Fibroblast of mammary gland (primary cell): Measurements from ENCODE around the gene JMJD1C.

Source experiments
- DNase-seq: peaks from one replicate; pipeline ENCODE4 v3.0.0-alpha.2; 2010; ENCODE audit warnings: low read depth
- H3K4me3 ChIP-seq: 2 replicates; pipeline ENCODE4 v1.5.1; 2011; ENCODE audit warnings: low read depth, mild to moderate bottlenecking, low read length, moderate library complexity; ENCODE audit not compliant: control insufficient read depth
- TF ChIP-seq, protein P1 (sequence below): conservative IDR thresholded peaks from 2 replicates; pipeline ENCODE4 v1.5.1; 2011; ENCODE audit warnings: low read depth, low read length, inconsistent platforms; ENCODE audit not compliant: control insufficient read depth, insufficient read depth

JMJD1C gene

DNA sequence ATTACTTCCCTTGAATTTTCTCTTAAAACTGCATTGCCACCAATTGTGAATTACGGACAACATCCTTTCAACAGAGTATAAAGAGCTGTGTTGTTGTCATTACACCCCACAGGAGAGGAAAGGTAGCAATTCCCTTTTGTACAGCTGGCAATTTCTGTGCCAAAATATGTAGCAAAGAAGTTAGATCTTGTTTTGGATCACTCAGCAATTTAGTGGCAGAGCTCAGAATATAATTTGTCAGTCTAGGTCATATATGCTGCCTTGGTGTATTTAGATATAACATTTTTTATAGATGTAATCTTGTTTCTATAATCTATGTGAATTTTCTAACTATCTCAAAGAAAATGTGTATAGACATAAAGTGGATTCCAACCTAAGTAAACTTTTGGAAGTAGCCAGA lies 293.9 kb downstream of the JMJD1C start:
- no peak for DNase-seq
- no peak overlapping the region for H3K4me3 ChIP-seq
- TF ChIP-seq, protein P1, sequence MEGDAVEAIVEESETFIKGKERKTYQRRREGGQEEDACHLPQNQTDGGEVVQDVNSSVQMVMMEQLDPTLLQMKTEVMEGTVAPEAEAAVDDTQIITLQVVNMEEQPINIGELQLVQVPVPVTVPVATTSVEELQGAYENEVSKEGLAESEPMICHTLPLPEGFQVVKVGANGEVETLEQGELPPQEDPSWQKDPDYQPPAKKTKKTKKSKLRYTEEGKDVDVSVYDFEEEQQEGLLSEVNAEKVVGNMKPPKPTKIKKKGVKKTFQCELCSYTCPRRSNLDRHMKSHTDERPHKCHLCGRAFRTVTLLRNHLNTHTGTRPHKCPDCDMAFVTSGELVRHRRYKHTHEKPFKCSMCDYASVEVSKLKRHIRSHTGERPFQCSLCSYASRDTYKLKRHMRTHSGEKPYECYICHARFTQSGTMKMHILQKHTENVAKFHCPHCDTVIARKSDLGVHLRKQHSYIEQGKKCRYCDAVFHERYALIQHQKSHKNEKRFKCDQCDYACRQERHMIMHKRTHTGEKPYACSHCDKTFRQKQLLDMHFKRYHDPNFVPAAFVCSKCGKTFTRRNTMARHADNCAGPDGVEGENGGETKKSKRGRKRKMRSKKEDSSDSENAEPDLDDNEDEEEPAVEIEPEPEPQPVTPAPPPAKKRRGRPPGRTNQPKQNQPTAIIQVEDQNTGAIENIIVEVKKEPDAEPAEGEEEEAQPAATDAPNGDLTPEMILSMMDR = no peak

DNA sequence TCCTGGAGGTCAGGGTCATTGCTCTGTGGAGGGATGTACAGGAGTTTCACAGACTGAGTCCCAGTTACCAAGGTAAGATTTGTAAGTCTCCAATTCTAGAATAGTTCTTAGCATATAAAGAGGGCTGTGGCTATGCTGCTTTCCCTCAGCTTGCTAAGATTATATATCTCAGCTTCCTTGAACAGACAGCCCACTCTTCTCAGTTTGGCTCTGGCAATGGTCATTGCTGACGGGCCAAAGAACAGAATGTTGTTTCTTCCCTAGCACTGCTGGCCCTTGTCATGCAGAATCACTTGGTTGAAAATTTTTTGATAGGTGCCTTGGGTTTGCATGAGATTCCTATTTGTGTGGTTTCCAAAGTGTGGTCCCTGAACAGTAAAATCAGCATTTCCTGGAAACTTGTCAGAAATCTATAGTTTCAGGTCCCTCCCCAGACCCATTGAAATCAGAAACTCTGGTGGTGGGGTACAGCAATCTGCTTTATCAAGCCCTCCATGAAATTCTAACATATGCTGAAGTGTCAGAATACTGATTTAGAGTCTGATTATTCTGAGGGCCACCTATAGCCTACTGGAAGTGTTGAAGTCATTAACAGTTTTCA lies 294.4 kb downstream of the JMJD1C start:
- H3K4me3 ChIP-seq = no peak overlapping the region
- TF ChIP-seq, protein P1 = no peak

DNA sequence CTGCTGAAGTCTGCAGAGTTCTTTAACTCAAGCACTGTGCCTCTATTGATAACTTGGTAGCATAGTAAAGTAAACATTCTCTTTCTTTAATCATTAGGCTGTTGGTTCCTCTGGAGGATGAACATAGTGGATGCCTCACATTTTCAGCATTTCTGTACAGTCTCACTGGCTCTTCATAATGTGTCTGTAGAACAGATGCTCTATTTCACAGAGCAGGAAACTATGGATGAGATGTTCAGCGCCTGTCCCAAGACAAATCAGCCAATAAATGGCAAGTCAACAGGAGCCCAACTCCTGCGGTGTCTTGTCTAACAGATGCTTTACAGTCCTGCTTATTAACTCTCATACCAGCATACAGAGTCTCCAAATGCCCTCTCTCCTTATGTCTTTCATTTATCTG lies 296.2 kb downstream of the JMJD1C start:
- no peak for DNase-seq
- TF ChIP-seq, protein P1 = no peak
- H3K4me3 ChIP-seq = no peak overlapping the region

More for the DNA sequence above, 294.4 kb downstream of the JMJD1C start:
- no peak for DNase-seq

DNA sequence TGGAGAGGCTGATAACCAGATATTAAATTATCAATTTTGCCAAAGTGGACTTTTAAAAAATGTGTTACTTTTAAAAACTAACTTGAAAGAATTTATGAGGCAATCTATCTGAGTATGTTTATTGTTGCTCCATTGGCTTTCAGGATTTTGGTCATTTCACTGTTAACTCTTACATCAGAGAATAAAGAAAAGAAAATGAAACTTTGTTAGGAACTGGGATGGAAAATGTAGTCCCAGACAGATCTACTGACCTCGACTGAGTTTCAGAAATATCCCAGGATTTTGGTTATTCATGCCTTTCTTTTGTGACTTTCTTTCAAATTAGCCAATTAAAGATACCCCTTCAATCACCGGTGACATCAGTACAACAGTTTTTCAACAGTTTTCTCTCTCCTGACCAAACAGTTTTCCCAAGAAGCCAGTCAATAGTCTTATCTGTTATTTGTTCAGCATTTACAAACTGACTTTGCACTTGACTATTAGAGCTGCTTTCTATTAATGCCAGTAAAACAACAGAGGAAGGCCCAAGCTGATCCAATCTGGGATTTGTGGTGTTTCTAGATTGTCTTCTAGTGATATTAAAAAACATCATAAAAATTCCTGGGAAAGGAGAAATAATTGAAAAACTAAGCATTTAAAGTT lies 296.8 kb downstream of the JMJD1C start:
- no peak for DNase-seq
- TF ChIP-seq, protein P1 = no peak
- no peak overlapping the region for H3K4me3 ChIP-seq

DNA sequence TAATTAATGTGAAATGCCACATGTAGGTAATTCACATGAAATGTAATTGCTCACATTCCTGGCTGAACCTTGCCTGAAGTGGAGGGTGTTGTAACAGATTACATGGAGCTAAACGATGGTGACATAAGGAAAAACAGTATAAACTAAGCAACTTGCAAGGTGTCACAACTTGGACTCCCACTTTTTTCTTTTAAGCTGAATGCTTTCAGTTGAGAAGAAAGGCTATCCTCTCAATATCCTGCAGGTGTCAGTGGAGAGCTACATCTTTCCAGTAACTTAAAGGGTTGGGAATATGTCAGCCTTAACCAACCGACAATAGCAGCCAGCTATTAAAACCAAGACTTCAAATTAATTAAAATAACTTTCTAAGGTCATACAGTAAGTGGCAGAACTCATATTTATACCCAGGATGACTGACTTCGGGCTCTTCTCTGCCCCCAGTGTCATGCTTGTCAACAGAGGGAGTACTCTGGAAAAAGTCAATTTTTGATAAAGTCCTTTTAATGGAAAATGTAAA lies 299.0 kb downstream of the JMJD1C start:
- TF ChIP-seq, protein P1 = peak; percentile 91
- no peak overlapping the region for H3K4me3 ChIP-seq
- DNase-seq = peak; percentile 89

DNA sequence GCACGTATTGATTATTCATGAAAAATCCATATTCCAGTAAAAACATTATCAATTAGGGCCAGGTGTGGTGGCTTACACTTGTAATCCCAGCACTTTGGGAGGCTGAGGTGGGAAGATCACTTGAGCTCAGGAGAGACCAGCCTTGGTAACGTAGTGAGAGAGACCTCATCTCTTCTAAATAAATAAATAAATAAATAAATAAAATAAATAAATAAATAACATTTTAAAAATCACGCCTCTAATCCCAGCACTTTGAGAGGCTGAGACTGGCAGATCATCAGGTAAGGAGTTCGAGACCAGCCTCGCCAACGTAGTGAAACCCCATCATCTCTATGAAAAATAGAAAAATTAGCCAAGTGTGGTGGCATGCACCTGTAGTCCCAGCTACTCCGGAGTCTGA lies 300.5 kb downstream of the JMJD1C start:
- TF ChIP-seq, protein P1 = no peak
- H3K4me3 ChIP-seq = no peak overlapping the region
- no peak for DNase-seq
